H1 (cell line): ENCODE measurements around the gene GALP. TPM values are rescaled to one million over a fixed set of nuclear protein-coding genes. Genes with fewer than 3 reads are reported as not detected.

Experiments used
- CTCF ChIA-PET: fragments of 300-600 bp; sonication (Branson Sonifier 250); formaldehyde crosslinking; loops from one replicate; lab custom pipeline; 2021; ENCODE audit not compliant: partially characterized antibody; lab: Charles Lee
- POLR2A ChIA-PET: fragments of 300-600 bp; sonication (Branson Sonifier 250); formaldehyde crosslinking; loops from one replicate; lab custom pipeline; 2021; ENCODE audit warnings: inconsistent platforms; ENCODE audit not compliant: partially characterized antibody; lab: Charles Lee
- DNase-seq, 2 experiments: peaks; one replicate each; pipeline versions ENCODE4 v3.0.0 to v3.0.0-alpha.2; 2010 to 2022; ENCODE audit warnings: low spot score in 2 of 2, low read depth in 1 of 2, mixed read lengths in 1 of 2
- FAIRE-seq: peaks from 2 replicates; lab custom pipeline; 2011; peaks lifted over from hg19 to GRCh38; lab: Jason Lieb, UNC
- H2AFZ ChIP-seq: 2 replicates; pipeline ENCODE4 v1.8.1; 2012; ENCODE audit warnings: low read length, inconsistent platforms
- H2AK5ac ChIP-seq: 2 replicates; pipeline ENCODE4 v1.6.1; 2013; ENCODE audit warnings: low read depth, low read length
- H2BK120ac ChIP-seq: replicated peaks from 2 replicates; pipeline ENCODE3; 2013; ENCODE audit warnings: low read depth, low read length, inconsistent platforms
- H2BK12ac ChIP-seq: 2 replicates; pipeline ENCODE4 v1.6.1; 2013; ENCODE audit warnings: low read depth, low read length
- H2BK15ac ChIP-seq: 2 replicates; pipeline ENCODE4 v1.6.1; 2013; ENCODE audit warnings: low read length
- H2BK20ac ChIP-seq: 2 replicates; pipeline ENCODE4 v1.6.1; 2013; ENCODE audit warnings: low read length
- H2BK5ac ChIP-seq: 2 replicates; pipeline ENCODE4 v1.6.1; 2013; ENCODE audit warnings: low read depth, low read length
- H3K14ac ChIP-seq: 2 replicates; pipeline ENCODE4 v1.6.1; 2013; ENCODE audit warnings: inconsistent platforms; ENCODE audit not compliant: insufficient read length
- H3K18ac ChIP-seq: 2 replicates; pipeline ENCODE4 v1.6.1; 2013; ENCODE audit warnings: low read length; ENCODE audit errors: extremely low read depth
- H3K23ac ChIP-seq: 2 replicates; pipeline ENCODE4 v1.6.1; 2013; ENCODE audit warnings: inconsistent platforms; ENCODE audit not compliant: insufficient read length
- H3K23me2 ChIP-seq: 2 replicates; pipeline ENCODE4 v1.6.1; 2013; ENCODE audit warnings: low read depth, low read length
- H3K27ac ChIP-seq: 2 replicates; pipeline ENCODE4 v1.6.1; 2011; ENCODE audit warnings: low read depth, low read length, inconsistent platforms
- H3K27me3 ChIP-seq, 4 experiments: replicated peaks in 1 of 4; 1 replicate in 1 of 4; 2 replicates in 3 of 4; pipeline versions ENCODE4 v1.6.1 to v1.8.1; 2011 to 2013; ENCODE audit warnings: low read length in 3 of 4, mild to moderate bottlenecking in 3 of 4, inconsistent platforms in 2 of 4, mixed read lengths in 2 of 4, moderate library complexity in 1 of 4; ENCODE audit not compliant: control insufficient read depth in 3 of 4, insufficient read depth in 3 of 4; ENCODE audit errors: extremely low read depth in 1 of 4
- H3K36me3 ChIP-seq, 4 experiments: 2 replicates each; pipeline versions ENCODE4 v1.6.1 to v1.8.1; 2011 to 2013; ENCODE audit warnings: mild to moderate bottlenecking in 4 of 4, low read length in 3 of 4, moderate library complexity in 2 of 4, control low read depth in 1 of 4, inconsistent platforms in 1 of 4; ENCODE audit not compliant: insufficient read depth in 4 of 4, control insufficient read depth in 2 of 4
- H3K4ac ChIP-seq: replicated peaks from 2 replicates; pipeline ENCODE3; 2013; ENCODE audit warnings: low read length, low read depth, mixed read lengths, inconsistent platforms; ENCODE audit not compliant: insufficient read length
- H3K4me1 ChIP-seq, 4 experiments: replicated peaks in 1 of 4; 1 replicate in 1 of 4; 2 replicates in 3 of 4; pipeline versions ENCODE4 v1.6.1 to v1.8.1; 2011 to 2013; ENCODE audit warnings: low read length in 3 of 4, inconsistent platforms in 2 of 4, mixed read lengths in 1 of 4; ENCODE audit not compliant: insufficient read depth in 4 of 4, control insufficient read depth in 3 of 4
- H3K4me2 ChIP-seq, 2 experiments: 2 replicates each; pipeline versions ENCODE4 v1.6.1 to v1.8.1; 2011 to 2013; ENCODE audit warnings: low read depth in 2 of 2, low read length in 2 of 2, control low read depth in 1 of 2, inconsistent platforms in 1 of 2, mild to moderate bottlenecking in 1 of 2; ENCODE audit not compliant: insufficient read depth in 1 of 2
- H3K4me3 ChIP-seq, 4 experiments: fragments of 200-600, 300-600 bp in 1 of 4; sonication (generic), shearing (Covaris generic), sonication (Bioruptor Twin) in 1 of 4; 2 replicates each; pipeline versions ENCODE4 v1.5.1 to v1.8.1; 2011 to 2016; ENCODE audit warnings: low read length in 4 of 4, low read depth in 3 of 4, control low read depth in 2 of 4, inconsistent platforms in 2 of 4, mild to moderate bottlenecking in 2 of 4, mixed read lengths in 1 of 4, moderate library complexity in 1 of 4; ENCODE audit not compliant: insufficient read depth in 2 of 4; ENCODE audit errors: extremely low read depth in 1 of 4
- H3K56ac ChIP-seq: replicated peaks from 2 replicates; pipeline ENCODE3; 2013; ENCODE audit warnings: low read depth, mild to moderate bottlenecking, mixed read lengths, low read length, inconsistent platforms; ENCODE audit not compliant: insufficient read length
- H3K79me1 ChIP-seq: 2 replicates; pipeline ENCODE4 v1.6.1; 2013; ENCODE audit warnings: low read depth, low read length, control low read depth
- H3K79me2 ChIP-seq, 2 experiments: 2 replicates each; pipeline versions ENCODE4 v1.6.1 to v1.8.1; 2012 to 2013; ENCODE audit warnings: low read length in 2 of 2, mild to moderate bottlenecking in 2 of 2, inconsistent platforms in 1 of 2; ENCODE audit not compliant: insufficient read depth in 2 of 2, control insufficient read depth in 1 of 2
- H3K9ac ChIP-seq, 4 experiments: replicated peaks in 1 of 4; 1 replicate in 1 of 4; 2 replicates in 3 of 4; pipeline versions ENCODE4 v1.6.1 to v1.8.1; 2011 to 2013; ENCODE audit warnings: low read depth in 3 of 4, low read length in 3 of 4, control low read depth in 2 of 4, mild to moderate bottlenecking in 2 of 4, moderate library complexity in 2 of 4, inconsistent platforms in 1 of 4; ENCODE audit errors: extremely low read depth in 1 of 4
- H3K9me3 ChIP-seq, 2 experiments: 2 replicates each; pipeline versions ENCODE4 v1.6.1 to v1.8.1; 2012 to 2013; ENCODE audit warnings: mild to moderate bottlenecking in 2 of 2, moderate library complexity in 2 of 2, control low read depth in 1 of 2, inconsistent platforms in 1 of 2, low read depth in 1 of 2, low read length in 1 of 2, mixed read lengths in 1 of 2; ENCODE audit not compliant: insufficient read depth in 2 of 2
- H4K20me1 ChIP-seq, 2 experiments: replicated peaks in 1 of 2; 2 replicates each; pipeline versions ENCODE3 to v1.8.1; 2011 to 2013; ENCODE audit warnings: inconsistent platforms in 2 of 2, low read length in 2 of 2, mild to moderate bottlenecking in 1 of 2; ENCODE audit not compliant: insufficient read depth in 2 of 2, control insufficient read depth in 1 of 2
- H4K5ac ChIP-seq: 2 replicates; pipeline ENCODE4 v1.6.1; 2013; ENCODE audit warnings: low read length, low read depth, mixed read lengths, inconsistent platforms; ENCODE audit not compliant: insufficient read length
- H4K8ac ChIP-seq: 2 replicates; pipeline ENCODE4 v1.8.0; 2013; ENCODE audit warnings: mild to moderate bottlenecking, moderate library complexity, low read length, inconsistent platforms; ENCODE audit not compliant: insufficient read depth; ENCODE audit errors: extremely low read depth
- H4K91ac ChIP-seq: replicated peaks from 2 replicates; pipeline ENCODE3; 2013; ENCODE audit warnings: low read length, mixed read lengths, inconsistent platforms; ENCODE audit not compliant: insufficient read length
- CEBPB ChIP-seq: IDR thresholded peaks from 2 replicates; pipeline ENCODE4 v1.6.1; 2012; ENCODE audit warnings: low read depth, low read length
- TBP ChIP-seq: IDR thresholded peaks from 2 replicates; pipeline ENCODE4 v1.6.1; 2011; ENCODE audit warnings: low read depth, low read length, improper control_type of control experiment
- TCF12 ChIP-seq: IDR thresholded peaks from 2 replicates; pipeline ENCODE4 v1.6.1; 2011; ENCODE audit warnings: low read depth, mild to moderate bottlenecking, low read length
- WGBS, 2 experiments: shearing (Covaris generic) in 1 of 2; methylation state at CpG; one replicate each; pipeline versions ENCODE4 v1.1.6 to v1.1.7; 2013 to 2015; ENCODE audit warnings: low lambda C conversion rate in 2 of 2, mixed read lengths in 2 of 2, inconsistent platforms in 1 of 2, low coverage in 1 of 2, missing lambda C conversion rate in 1 of 2; ENCODE audit not compliant: insufficient replicate concordance in 2 of 2, insufficient coverage in 1 of 2, insufficient read length in 1 of 2; ENCODE audit errors: extremely low coverage in 1 of 2, missing lambda C conversion rate in 1 of 2; 5-methylcytosine and 5-hydroxymethylcytosine counted together
- polyA plus RNA-seq, 7 experiments: library from polyadenylated mRNA; depleted of rRNA in 3 of 7; stranded (reverse) in 5 of 7; unstranded in 2 of 7; fragments of >200 nt in 5 of 7; fragments of 200-250 nt in 2 of 7; gene quantifications; 1 replicate in 5 of 7; 2 replicates in 1 of 7; 4 replicates in 1 of 7; pipeline versions ENCODE4 v1.2.1 to v1.2.3, GENCODE V29; 2011 to 2013; ENCODE audit warnings: missing spikeins in 2 of 7, mixed read lengths in 2 of 7
- total RNA-seq: library from RNA; stranded (reverse); fragmentation: NEBNext Ultra II Directional; extraction: Animal tissue kit (Norgen Biotek cat#: 25700); gene quantifications from 2 replicates; pipeline ENCODE4 v1.2.1, GENCODE V29; 2021
- TF ChIP-seq, protein P1 (sequence below): IDR thresholded peaks from 2 replicates; pipeline ENCODE4 v1.6.1; 2011; ENCODE audit warnings: low read length, improper control_type of control experiment

The GALP gene
- total and polyA plus RNA-seq, 2 of the 8 experiments (the other 6 are each of a cell fraction or from before 2014, with no cell fraction given), result 0.14 TPM; not detected in 1

- no peaks in the 10 kb centered on the region for H3K23me2 ChIP-seq
- CTCF ChIA-PET, result interaction anchor here (1.2 kb wide), 1 partner anchor 121 kb away, joined by 3 read pairs; no protein-coding TSS in a partner anchor
- no peak within 1 kb of the TSS for H4K5ac ChIP-seq
- 83% methylated on average over 3 of the region's 3 CpGs; no CpG with 5 or more reads in 1 of the 2 experiments for WGBS, 2 experiments
- no peak within 1 kb of the TSS for H2BK20ac ChIP-seq
- no peak within 1 kb of the TSS for H2BK12ac ChIP-seq
- no peak within 1 kb of the TSS for H4K91ac ChIP-seq
- H4K8ac ChIP-seq, result no peak within 1 kb of the TSS
- no peaks in the 10 kb centered on the region for H3K79me2 ChIP-seq
- no peak within 1 kb of the TSS for H3K18ac ChIP-seq
- no peak within 1 kb of the TSS for H2AFZ ChIP-seq
- DNase-seq (no peak), FAIRE-seq (no peak)
- no peaks in the 10 kb centered on the region for H4K20me1 ChIP-seq
- POLR2A ChIA-PET, result no interaction called here
- H3K14ac ChIP-seq, result no peak within 1 kb of the TSS
- H3K36me3 ChIP-seq, result no peaks in the 10 kb centered on the region
- no peak within 1 kb of the TSS for H3K27ac ChIP-seq
- no peak for TF ChIP-seq CEBPB
- TF ChIP-seq, protein P1, sequence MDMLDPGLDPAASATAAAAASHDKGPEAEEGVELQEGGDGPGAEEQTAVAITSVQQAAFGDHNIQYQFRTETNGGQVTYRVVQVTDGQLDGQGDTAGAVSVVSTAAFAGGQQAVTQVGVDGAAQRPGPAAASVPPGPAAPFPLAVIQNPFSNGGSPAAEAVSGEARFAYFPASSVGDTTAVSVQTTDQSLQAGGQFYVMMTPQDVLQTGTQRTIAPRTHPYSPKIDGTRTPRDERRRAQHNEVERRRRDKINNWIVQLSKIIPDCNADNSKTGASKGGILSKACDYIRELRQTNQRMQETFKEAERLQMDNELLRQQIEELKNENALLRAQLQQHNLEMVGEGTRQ, result no peak
- TF ChIP-seq TBP, result no peak
- TF ChIP-seq TCF12, result no peak
- no peak within 1 kb of the TSS for H2BK15ac ChIP-seq
- no peaks in the 10 kb centered on the region; a peak in 1 of 7 replicates for H3K27me3 ChIP-seq
- H3K4me3 ChIP-seq, result no peak within 1 kb of the TSS
- no peak within 1 kb of the TSS for H2BK5ac ChIP-seq
- no peak within 1 kb of the TSS for H3K23ac ChIP-seq
- no peak within 1 kb of the TSS for H2AK5ac ChIP-seq
- no peak within 1 kb of the TSS for H3K4me2 ChIP-seq
- H3K79me1 ChIP-seq, result no peaks in the 10 kb centered on the region
- no peaks in the 10 kb centered on the region; a peak in 1 of 7 replicates for H3K4me1 ChIP-seq
- no peak within 1 kb of the TSS for H3K56ac ChIP-seq
- no peak within 1 kb of the TSS for H2BK120ac ChIP-seq
- H3K9ac ChIP-seq, result no peak within 1 kb of the TSS
- H3K9me3 ChIP-seq, result no peaks in the 10 kb centered on the region
- H3K4ac ChIP-seq, result no peak within 1 kb of the TSS
Observed at GRCh38 chr19:56201973-56202372, 26.2 kb downstream of the GALP start, which contains the start of gene ZSCAN5C. TSS of gene ZSCAN5C (plus strand) at chr19:56202273. CDS start at chr19:56205914, 3,641 bp downstream.
